WTC11 (cell line): ENCODE results near the gene VEGFA. TPM values are rescaled to one million over a fixed set of nuclear protein-coding genes. Genes with fewer than 3 reads are reported as not detected.
A peak's percentile ranks its signal among the peaks of the same experiment; 100 is the strongest.

Experiments
- ATAC-seq: fragments of 200-7000 bp; cut with Tn5 transposase; 2 replicates; pipeline ENCODE4 v1.10.0; 2021; ENCODE audit warnings: mild to moderate bottlenecking, moderate library complexity
- CTCF ChIA-PET: fragments of 300-600 bp; sonication (Branson Sonifier 250); formaldehyde crosslinking; loops from one replicate; lab custom pipeline; 2021; ENCODE audit warnings: antibody characterized with exemption; lab: Charles Lee
- POLR2A ChIA-PET: fragments of 350-600 bp; sonication (Branson Sonifier 250); formaldehyde crosslinking; loops from one replicate; lab custom pipeline; 2021; ENCODE audit warnings: antibody characterized with exemption; lab: Charles Lee
- DNase-seq: peaks from one replicate; pipeline ENCODE4 v3.0.0; 2021; ENCODE audit warnings: low spot score
- H3K27ac Mint-ChIP-seq: 2 replicates; pipeline ENCODE4 v1.8.0; 2021; ENCODE audit warnings: mixed read lengths
- H3K27me3 Mint-ChIP-seq: 2 replicates; pipeline ENCODE4 v1.8.0; 2021; ENCODE audit warnings: low read depth, mild to moderate bottlenecking, moderate library complexity, mixed read lengths
- H3K36me3 Mint-ChIP-seq: 2 replicates; pipeline ENCODE4 v1.8.0; 2021; ENCODE audit warnings: mixed read lengths
- H3K4me1 Mint-ChIP-seq: 2 replicates; pipeline ENCODE4 v1.8.0; 2022; ENCODE audit warnings: mixed read lengths
- H3K4me3 Mint-ChIP-seq: 2 replicates; pipeline ENCODE4 v1.8.0; 2021; ENCODE audit warnings: mild to moderate bottlenecking, moderate library complexity, mixed read lengths
- H3K9me3 Mint-ChIP-seq: 2 replicates; pipeline ENCODE4 v1.8.0; 2021; ENCODE audit warnings: mixed read lengths
- ARID4B ChIP-seq: sonication (generic); formaldehyde crosslinking; IDR thresholded peaks from 2 replicates; pipeline ENCODE4 v1.8.0; 2023; ENCODE audit warnings: missing genetic modification reagents, mild to moderate bottlenecking, borderline replicate concordance
- ETV6 ChIP-seq: sonication (generic); formaldehyde crosslinking; IDR thresholded peaks from 2 replicates; pipeline ENCODE4 v1.8.1; 2022; ENCODE audit warnings: mild to moderate bottlenecking, missing genetic modification reagents
- GABPB1 ChIP-seq: sonication (generic); formaldehyde crosslinking; IDR thresholded peaks from 2 replicates; pipeline ENCODE4 v1.8.1; 2023; ENCODE audit warnings: mild to moderate bottlenecking, missing genetic modification reagents
- JAZF1 ChIP-seq: fragments of 250-450 bp; sonication (Bioruptor Pico); IDR thresholded peaks from 2 replicates; pipeline ENCODE4 v1.9.0; 2021; ENCODE audit warnings: moderate library complexity, mild to moderate bottlenecking, inconsistent platforms
- SMAD3 ChIP-seq: sonication (generic); formaldehyde crosslinking; IDR thresholded peaks from 2 replicates; pipeline ENCODE4 v1.8.0; 2022; ENCODE audit warnings: missing genetic modification reagents, mild to moderate bottlenecking, borderline replicate concordance
- TEAD1 ChIP-seq: sonication (generic); formaldehyde crosslinking; IDR thresholded peaks from 2 replicates; pipeline ENCODE4 v1.8.0; 2022; ENCODE audit warnings: mild to moderate bottlenecking, missing genetic modification reagents
- total RNA-seq: library from RNA; stranded (reverse); gene quantifications from 3 replicates; pipeline ENCODE4 v1.2.3, GENCODE V29; 2021
- TF ChIP-seq, protein P1 (sequence below): sonication (generic); formaldehyde crosslinking; conservative IDR thresholded peaks from 2 replicates; pipeline ENCODE4 v1.8.1; 2022; ENCODE audit warnings: mild to moderate bottlenecking, missing genetic modification reagents
- TF ChIP-seq, protein P2 (sequence below): fragments of 250-450 bp; sonication (Bioruptor Pico); conservative IDR thresholded peaks from 2 replicates; pipeline ENCODE4 v1.9.0; 2021; ENCODE audit warnings: mild to moderate bottlenecking
- TF ChIP-seq, protein P3 (sequence below): fragments of 250-450 bp; sonication (Bioruptor Pico); IDR thresholded peaks from 2 replicates; pipeline ENCODE4 v1.9.0; 2021; ENCODE audit warnings: mild to moderate bottlenecking

The VEGFA gene
- total RNA-seq, 1 experiment from 2014 or later = 43.8 TPM

- Mint-ChIP-seq H3K36me3 (no peaks in the 10 kb centered on the region), H3K27me3 (no peaks in the 10 kb centered on the region), H3K4me1 (peaks cover 6% of the 10 kb centered on the region), H3K9me3 (no peaks in the 10 kb centered on the region), H3K27ac (no peak overlapping the region)
- POLR2A ChIA-PET = no interaction called here
- TF ChIP-seq, protein P1, sequence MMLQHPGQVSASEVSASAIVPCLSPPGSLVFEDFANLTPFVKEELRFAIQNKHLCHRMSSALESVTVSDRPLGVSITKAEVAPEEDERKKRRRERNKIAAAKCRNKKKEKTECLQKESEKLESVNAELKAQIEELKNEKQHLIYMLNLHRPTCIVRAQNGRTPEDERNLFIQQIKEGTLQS = no peak
- TF ChIP-seq JAZF1 (CRISPR knock-in tag) (no peak), ARID4B (CRISPR knock-in tag) (no peak), SMAD3 (CRISPR knock-in tag) (no peak), ETV6 (CRISPR knock-in tag) (no peak), TEAD1 (CRISPR knock-in tag) (no peak)
- TF ChIP-seq, protein P2, sequence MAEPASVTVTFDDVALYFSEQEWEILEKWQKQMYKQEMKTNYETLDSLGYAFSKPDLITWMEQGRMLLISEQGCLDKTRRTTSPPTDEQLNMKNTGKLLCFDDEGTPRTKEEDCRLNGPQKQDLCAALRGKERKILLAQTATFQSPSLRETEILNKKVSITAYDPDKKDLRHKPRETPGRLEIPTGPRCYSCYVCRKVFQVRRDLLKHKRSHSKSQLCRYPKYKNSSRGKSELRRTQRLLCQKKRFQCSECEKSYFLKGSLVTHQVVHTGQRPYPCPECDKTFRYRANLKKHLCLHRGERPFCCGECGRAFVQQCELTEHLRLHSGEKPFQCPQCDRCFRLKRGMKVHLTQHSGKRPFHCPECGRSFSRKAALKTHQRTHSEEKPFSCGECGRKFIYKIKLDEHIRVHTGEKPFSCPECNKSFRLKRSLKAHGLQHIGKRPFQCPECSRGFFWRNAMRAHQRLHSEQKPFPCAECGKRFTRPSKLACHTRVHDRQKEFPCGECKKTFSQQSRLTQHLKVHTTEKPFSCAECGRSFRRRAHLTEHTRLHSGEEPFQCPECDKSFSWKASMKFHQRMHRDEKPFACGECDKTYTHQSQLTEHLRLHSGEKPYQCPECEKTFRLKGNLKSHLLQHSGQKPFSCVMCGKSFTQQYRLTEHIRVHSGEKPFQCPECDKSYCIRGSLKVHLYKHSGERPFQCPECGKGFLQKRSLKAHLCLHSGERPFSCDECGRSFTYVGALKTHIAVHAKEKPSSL (CRISPR knock-in tag) = no peak
- TF ChIP-seq, all 79 proteins: peak for 0
- CTCF ChIA-PET = interaction anchor here (0.9 to 2.0 kb wide), 5 partner anchors 23 to 277 kb away, joined by 3 to 7 read pairs (median 3); no protein-coding TSS in a partner anchor
- ATAC-seq = no peak
- no peak overlapping the region for H3K4me3 Mint-ChIP-seq
- no peak for DNase-seq
These were observed 31.6 kb downstream of the VEGFA start for GRCh38 chr6:43801495-43802181.

- Mint-ChIP-seq H3K27me3 (no peaks in the 10 kb centered on the region), H3K9me3 (no peaks in the 10 kb centered on the region), H3K36me3 (no peaks in the 10 kb centered on the region), H3K4me3 (no peak overlapping the region), H3K27ac (no peak overlapping the region), H3K4me1 (peaks cover 6% of the 10 kb centered on the region)
- ATAC-seq (no peak), DNase-seq (no peak)
- ChIA-PET CTCF (interaction anchor here (1.4 to 2.0 kb wide), 2 partner anchors 21 to 147 kb away, joined by 3 to 7 read pairs; no protein-coding TSS in a partner anchor), POLR2A (no interaction called here)
- TF ChIP-seq GABPB1 (CRISPR knock-in tag) = peak; percentile 37; the same call in 1 of the 2 replicates
- TF ChIP-seq, protein P3, sequence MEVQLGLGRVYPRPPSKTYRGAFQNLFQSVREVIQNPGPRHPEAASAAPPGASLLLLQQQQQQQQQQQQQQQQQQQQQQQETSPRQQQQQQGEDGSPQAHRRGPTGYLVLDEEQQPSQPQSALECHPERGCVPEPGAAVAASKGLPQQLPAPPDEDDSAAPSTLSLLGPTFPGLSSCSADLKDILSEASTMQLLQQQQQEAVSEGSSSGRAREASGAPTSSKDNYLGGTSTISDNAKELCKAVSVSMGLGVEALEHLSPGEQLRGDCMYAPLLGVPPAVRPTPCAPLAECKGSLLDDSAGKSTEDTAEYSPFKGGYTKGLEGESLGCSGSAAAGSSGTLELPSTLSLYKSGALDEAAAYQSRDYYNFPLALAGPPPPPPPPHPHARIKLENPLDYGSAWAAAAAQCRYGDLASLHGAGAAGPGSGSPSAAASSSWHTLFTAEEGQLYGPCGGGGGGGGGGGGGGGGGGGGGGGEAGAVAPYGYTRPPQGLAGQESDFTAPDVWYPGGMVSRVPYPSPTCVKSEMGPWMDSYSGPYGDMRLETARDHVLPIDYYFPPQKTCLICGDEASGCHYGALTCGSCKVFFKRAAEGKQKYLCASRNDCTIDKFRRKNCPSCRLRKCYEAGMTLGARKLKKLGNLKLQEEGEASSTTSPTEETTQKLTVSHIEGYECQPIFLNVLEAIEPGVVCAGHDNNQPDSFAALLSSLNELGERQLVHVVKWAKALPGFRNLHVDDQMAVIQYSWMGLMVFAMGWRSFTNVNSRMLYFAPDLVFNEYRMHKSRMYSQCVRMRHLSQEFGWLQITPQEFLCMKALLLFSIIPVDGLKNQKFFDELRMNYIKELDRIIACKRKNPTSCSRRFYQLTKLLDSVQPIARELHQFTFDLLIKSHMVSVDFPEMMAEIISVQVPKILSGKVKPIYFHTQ = no peak
These were observed 33.2 kb downstream of the VEGFA start for GRCh38 chr6:43803055-43803782.
